ENCODE data around the gene GLCCI1. TPM values are rescaled to one million over a fixed set of nuclear protein-coding genes. Genes with fewer than 3 reads are reported as not detected.

GLCCI1 gene
- total RNA-seq, 1 donor = 6.9 TPM

GRCh38 chr7:7943951-7944350 is 24.6 kb upstream of the GLCCI1 start:
- DNase-seq (ENCODE audit: low read depth) = no peak
- TF ChIP-seq, protein P1, sequence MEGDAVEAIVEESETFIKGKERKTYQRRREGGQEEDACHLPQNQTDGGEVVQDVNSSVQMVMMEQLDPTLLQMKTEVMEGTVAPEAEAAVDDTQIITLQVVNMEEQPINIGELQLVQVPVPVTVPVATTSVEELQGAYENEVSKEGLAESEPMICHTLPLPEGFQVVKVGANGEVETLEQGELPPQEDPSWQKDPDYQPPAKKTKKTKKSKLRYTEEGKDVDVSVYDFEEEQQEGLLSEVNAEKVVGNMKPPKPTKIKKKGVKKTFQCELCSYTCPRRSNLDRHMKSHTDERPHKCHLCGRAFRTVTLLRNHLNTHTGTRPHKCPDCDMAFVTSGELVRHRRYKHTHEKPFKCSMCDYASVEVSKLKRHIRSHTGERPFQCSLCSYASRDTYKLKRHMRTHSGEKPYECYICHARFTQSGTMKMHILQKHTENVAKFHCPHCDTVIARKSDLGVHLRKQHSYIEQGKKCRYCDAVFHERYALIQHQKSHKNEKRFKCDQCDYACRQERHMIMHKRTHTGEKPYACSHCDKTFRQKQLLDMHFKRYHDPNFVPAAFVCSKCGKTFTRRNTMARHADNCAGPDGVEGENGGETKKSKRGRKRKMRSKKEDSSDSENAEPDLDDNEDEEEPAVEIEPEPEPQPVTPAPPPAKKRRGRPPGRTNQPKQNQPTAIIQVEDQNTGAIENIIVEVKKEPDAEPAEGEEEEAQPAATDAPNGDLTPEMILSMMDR (IDR thresholded peaks at IDR 0.05; ENCODE audit: insufficient read depth, low read depth, low read length) = no peak
- H3K4me3 ChIP-seq (ENCODE audit: low read depth, low read length) = no peak overlapping the region

- DNase-seq (ENCODE audit: low read depth) = no peak
- TF ChIP-seq, protein P1 (IDR thresholded peaks at IDR 0.05; ENCODE audit: insufficient read depth, low read depth, low read length) = no peak
- no peak overlapping the region for H3K4me3 ChIP-seq (ENCODE audit: low read depth, low read length)
These were observed 23.8 kb upstream of the GLCCI1 start for GRCh38 chr7:7944619-7945282.

- DNase-seq (ENCODE audit: low read depth) = no peak
- no peak overlapping the region for H3K4me3 ChIP-seq (ENCODE audit: low read depth, low read length)
- TF ChIP-seq, protein P1 (IDR thresholded peaks at IDR 0.05; ENCODE audit: insufficient read depth, low read depth, low read length) = no peak
These were observed 22.1 kb upstream of the GLCCI1 start for GRCh38 chr7:7946486-7946885.

DNA sequence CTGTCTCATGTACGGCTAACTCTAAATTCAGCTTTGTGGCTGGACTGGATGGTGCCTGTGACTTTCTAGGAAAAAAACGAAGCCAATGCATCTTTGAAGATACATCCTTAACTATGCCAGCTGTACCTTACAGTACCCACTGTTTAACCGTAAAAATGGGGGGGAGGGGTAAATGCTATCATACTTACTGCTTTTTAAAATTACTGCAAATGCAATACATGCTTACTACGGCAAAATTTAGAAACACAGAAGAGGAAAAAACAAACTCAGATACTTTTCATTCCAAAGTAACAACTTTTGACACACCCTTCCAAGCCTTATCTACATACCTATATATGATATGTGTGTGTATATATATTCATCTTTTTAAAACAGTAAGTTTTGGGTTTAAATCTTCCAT is 20.4 kb upstream of the GLCCI1 start:
- DNase-seq (ENCODE audit: low read depth) = no peak
- no peak overlapping the region for H3K4me3 ChIP-seq (ENCODE audit: low read depth, low read length)
- TF ChIP-seq, protein P1 (IDR thresholded peaks at IDR 0.05; ENCODE audit: insufficient read depth, low read depth, low read length) = no peak

DNA sequence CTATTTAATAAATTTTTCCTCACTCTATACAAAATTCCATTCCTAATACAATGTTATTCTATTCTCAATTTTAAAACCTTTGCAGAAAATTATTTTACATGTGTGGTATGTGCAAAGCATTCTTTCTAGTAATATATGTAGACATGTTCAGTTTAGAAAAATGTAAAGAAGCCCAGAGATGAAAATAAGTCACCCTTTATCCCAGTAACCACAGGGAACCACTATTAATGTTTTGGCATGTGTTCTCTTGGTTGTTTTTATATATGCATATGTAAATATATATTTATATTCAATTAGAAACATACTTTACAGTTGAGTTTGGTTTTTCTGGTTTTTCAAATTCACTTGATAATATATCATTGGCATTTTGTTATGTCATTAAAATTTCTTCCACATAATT is 14.8 kb upstream of the GLCCI1 start:
- TF ChIP-seq, protein P1 (IDR thresholded peaks at IDR 0.05; ENCODE audit: insufficient read depth, low read depth, low read length) = no peak
- DNase-seq (ENCODE audit: low read depth) = no peak
- H3K4me3 ChIP-seq (ENCODE audit: low read depth, low read length) = no peak overlapping the region

DNA sequence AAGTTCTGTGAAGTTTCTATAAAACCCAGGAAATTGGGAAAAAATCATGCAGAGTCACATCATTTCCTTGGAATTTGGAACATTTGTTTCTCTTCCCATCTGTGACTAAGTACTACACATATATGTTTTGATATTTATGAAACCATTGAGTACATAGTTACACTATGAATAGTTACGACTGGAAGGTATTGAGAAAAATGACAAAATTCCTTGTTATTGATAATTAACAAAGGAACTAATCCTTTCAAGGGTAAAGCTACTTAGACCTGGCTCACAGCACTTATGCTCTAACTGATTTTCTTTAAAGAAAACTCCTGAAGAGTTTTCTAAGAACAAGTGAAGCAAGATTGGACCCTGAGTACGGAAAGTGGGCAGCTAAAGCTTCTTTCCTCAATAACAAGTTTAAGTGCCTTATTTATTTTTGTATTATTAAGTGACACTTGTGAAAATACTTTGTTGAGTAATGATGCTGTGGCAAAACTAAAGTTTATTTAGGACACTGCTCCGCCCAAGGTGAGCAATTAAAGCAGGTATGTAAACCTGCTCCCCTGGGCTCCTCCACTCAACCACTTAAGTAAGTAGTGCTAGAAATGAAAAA is 12.0 kb upstream of the GLCCI1 start:
- no peak overlapping the region for H3K4me3 ChIP-seq (ENCODE audit: low read depth, low read length)
- TF ChIP-seq, protein P1 (IDR thresholded peaks at IDR 0.05; ENCODE audit: insufficient read depth, low read depth, low read length) = no peak
- DNase-seq (ENCODE audit: low read depth) = peak; percentile 37
